Breast epithelium (tissue), 3 donors: ENCODE measurements around the gene PLIN3.

Source experiments
- POLR2AphosphoS5 ChIP-seq, 3 donors: sonication (generic); formaldehyde crosslinking; IDR thresholded peaks; one replicate each; pipeline ENCODE4 v1.6.1; 2017; ENCODE audit warnings: antibody characterized with exemption in 3 of 3
- TF ChIP-seq, protein P1 (sequence below), 3 donors: fragments of 450-650 bp; IDR thresholded peaks; one replicate each; pipeline ENCODE4 v1.5.1; 2016 to 2017; ENCODE audit warnings: antibody characterized with exemption in 3 of 3, mild to moderate bottlenecking in 3 of 3, moderate library complexity in 3 of 3

DNA sequence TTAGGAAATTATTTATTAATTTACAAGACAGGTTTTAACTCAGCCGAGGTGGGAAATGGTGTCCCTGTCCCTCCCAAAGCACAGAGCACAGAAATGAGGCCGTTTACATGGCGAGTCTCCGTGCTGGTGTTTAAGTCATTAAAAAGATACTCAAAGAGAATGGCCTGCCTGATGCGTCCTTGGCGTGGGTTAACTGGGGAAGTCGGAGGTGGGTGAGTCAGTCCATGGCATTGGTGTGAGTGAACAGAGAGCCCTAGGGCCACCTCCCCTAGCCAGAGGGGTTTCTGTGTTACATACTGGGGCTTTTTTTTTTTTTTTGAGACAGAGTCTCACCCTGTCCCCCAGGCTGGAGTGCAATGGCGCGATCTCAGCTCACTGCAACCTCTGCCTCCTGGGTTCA is 72.1 kb downstream of the PLIN3 start:
- TF ChIP-seq, protein P1, sequence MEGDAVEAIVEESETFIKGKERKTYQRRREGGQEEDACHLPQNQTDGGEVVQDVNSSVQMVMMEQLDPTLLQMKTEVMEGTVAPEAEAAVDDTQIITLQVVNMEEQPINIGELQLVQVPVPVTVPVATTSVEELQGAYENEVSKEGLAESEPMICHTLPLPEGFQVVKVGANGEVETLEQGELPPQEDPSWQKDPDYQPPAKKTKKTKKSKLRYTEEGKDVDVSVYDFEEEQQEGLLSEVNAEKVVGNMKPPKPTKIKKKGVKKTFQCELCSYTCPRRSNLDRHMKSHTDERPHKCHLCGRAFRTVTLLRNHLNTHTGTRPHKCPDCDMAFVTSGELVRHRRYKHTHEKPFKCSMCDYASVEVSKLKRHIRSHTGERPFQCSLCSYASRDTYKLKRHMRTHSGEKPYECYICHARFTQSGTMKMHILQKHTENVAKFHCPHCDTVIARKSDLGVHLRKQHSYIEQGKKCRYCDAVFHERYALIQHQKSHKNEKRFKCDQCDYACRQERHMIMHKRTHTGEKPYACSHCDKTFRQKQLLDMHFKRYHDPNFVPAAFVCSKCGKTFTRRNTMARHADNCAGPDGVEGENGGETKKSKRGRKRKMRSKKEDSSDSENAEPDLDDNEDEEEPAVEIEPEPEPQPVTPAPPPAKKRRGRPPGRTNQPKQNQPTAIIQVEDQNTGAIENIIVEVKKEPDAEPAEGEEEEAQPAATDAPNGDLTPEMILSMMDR (IDR thresholded peaks at IDR 0.05) = no peak
- TF ChIP-seq POLR2AphosphoS5 (IDR thresholded peaks at IDR 0.05) = no peak
